HEK293T (cell line): ENCODE measurements around the gene MEGF9.

Experiments
- ARNT ChIP-seq: fragments of 450-650 bp; IDR thresholded peaks from 2 replicates; pipeline ENCODE4 v1.6.1; 2017; ENCODE audit warnings: mild to moderate bottlenecking
- BHLHE40 ChIP-seq: fragments of 450-650 bp; IDR thresholded peaks from 2 replicates; pipeline ENCODE4 v1.6.1; 2016; ENCODE audit warnings: mild to moderate bottlenecking, moderate library complexity, borderline replicate concordance
- ELF4 ChIP-seq: fragments of 450-650 bp; IDR thresholded peaks from 2 replicates; pipeline ENCODE4 v1.6.1; 2017; ENCODE audit warnings: antibody characterized with exemption
- SUZ12 ChIP-seq: fragments of 450-650 bp; IDR thresholded peaks from 2 replicates; pipeline ENCODE4 v1.6.1; 2016; ENCODE audit warnings: mild to moderate bottlenecking

- TF ChIP-seq ELF4 (no peak), SUZ12 (no peak), BHLHE40 (no peak), ARNT (no peak)
Measured at GRCh38 chr9:120740132-120740531, 25.9 kb upstream of the MEGF9 start.
